ENCODE results near the gene TIMM29. TPM values are rescaled to one million over a fixed set of nuclear protein-coding genes. Genes with fewer than 3 reads are reported as not detected.
"Not testable (repeated sequence)": the region's sequence is repeated elsewhere in the genome, so short reads cannot be mapped to it uniquely, and the experiment has no call there.

The TIMM29 gene
- total RNA-seq, 1 experiment from 2014 or later: 30.4 TPM

DNA sequence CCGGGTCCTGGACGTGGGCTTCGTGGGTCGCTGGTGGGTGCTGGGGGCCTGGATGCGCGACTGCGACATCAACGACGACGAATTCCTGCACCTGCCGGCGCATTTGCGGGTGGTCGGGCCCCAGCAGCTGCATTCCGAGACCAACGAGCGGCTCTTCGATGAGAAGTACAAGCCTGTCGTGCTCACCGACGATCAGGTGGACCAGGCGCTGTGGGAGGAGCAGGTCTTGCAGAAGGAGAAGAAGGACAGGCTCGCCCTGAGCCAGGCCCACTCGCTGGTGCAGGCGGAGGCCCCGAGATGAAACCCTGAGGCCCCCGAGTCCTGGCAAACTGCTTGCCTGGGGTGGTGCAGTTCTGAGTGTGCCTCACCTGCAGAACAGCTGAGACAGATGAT, 787 bp downstream of the TIMM29 start:
- Mint-ChIP-seq H3K4me3 (ENCODE audit: unreplicated experiment) (peak overlapping the region; percentile 92), H3K36me3 (ENCODE audit: insufficient read depth, unreplicated experiment) (peaks cover 79% of the 10 kb centered on the region), H3K4me1 (ENCODE audit: low read depth, unreplicated experiment) (peaks cover 6% of the 10 kb centered on the region), H3K27ac (ENCODE audit: unreplicated experiment) (no peak overlapping the region), H3K9me3 (ENCODE audit: unreplicated experiment) (no peaks in the 10 kb centered on the region), H3K27me3 (ENCODE audit: insufficient read depth, unreplicated experiment) (no peaks in the 10 kb centered on the region)
- Histone ChIP-seq H3K27me3 (replicated peaks; ENCODE audit: control insufficient read depth, insufficient read depth, low read length) (no peaks in the 10 kb centered on the region), H3K36me3 (ENCODE audit: control insufficient read depth, insufficient read depth, low read length) (no peaks in the 10 kb centered on the region), H3K9me3 (no peaks in the 10 kb centered on the region), H3K4me3 (ENCODE audit: low read depth, low read length) (peak overlapping the region; percentile 99), H3K4me1 (peaks cover 7% of the 10 kb centered on the region; the same call in 1 of the 2 replicates)
- ChIA-PET POLR2A (no interaction called here), CTCF (no interaction called here)
- TF ChIP-seq, protein P1, sequence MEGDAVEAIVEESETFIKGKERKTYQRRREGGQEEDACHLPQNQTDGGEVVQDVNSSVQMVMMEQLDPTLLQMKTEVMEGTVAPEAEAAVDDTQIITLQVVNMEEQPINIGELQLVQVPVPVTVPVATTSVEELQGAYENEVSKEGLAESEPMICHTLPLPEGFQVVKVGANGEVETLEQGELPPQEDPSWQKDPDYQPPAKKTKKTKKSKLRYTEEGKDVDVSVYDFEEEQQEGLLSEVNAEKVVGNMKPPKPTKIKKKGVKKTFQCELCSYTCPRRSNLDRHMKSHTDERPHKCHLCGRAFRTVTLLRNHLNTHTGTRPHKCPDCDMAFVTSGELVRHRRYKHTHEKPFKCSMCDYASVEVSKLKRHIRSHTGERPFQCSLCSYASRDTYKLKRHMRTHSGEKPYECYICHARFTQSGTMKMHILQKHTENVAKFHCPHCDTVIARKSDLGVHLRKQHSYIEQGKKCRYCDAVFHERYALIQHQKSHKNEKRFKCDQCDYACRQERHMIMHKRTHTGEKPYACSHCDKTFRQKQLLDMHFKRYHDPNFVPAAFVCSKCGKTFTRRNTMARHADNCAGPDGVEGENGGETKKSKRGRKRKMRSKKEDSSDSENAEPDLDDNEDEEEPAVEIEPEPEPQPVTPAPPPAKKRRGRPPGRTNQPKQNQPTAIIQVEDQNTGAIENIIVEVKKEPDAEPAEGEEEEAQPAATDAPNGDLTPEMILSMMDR (IDR thresholded peaks at IDR 0.05; ENCODE audit: insufficient read depth in 1 of 2, low read depth in 1 of 2, low read length in 1 of 2, severe bottlenecking in 1 of 2, unreplicated experiment in 1 of 2): no peak
- peak in 1 of 2 experiments; percentile 46 for DNase-seq
- intact Hi-C loops (cut with micrococcal nuclease; ENCODE audit: unreplicated experiment): no loop called here
- BruUV-seq (replicated peaks): no TSS peak

DNA sequence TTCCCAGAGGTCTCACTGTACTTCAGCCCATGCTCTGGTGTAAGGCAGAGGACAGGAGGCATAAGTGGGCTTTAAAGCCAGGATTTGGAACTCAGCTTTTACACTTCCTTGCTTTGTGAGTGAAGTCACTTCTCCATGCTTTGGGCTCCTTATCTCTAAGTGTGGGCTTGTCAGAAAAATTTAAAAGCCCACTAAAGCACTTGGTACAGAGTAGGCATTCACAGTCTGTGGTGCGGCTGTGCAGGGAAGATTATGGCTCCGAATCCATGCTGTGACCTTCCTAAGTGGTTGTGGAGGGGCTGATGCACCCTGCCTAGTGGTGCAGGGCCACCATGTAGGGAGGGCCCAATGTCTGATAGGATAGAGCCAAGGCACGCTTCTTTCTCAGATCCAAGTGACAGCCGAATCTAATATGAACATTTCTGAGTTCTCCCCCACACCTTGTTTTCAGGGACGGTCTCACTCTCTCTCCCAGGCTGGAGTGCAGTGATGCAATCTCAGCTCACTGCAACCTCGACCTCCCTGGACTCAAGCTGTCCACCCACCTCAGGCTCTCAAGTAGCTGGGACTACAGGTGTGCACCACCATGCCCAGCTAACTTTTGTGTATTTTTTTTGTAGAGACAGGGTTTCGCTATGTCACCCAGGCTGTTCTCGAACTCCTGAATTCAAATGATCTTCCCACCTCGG, 6.9 kb downstream of the TIMM29 start:
- TF ChIP-seq, protein P1 (IDR thresholded peaks at IDR 0.05; ENCODE audit: insufficient read depth in 1 of 2, low read depth in 1 of 2, low read length in 1 of 2, severe bottlenecking in 1 of 2, unreplicated experiment in 1 of 2): no peak
- intact Hi-C loops (cut with micrococcal nuclease; ENCODE audit: unreplicated experiment): loop anchor here (1.0 to 5.0 kb wide), 3 partner anchors 76 to 202 kb away; no protein-coding TSS in a partner anchor
- H3K4me3 Mint-ChIP-seq (ENCODE audit: unreplicated experiment): no peak overlapping the region
- Histone ChIP-seq H3K4me3 (ENCODE audit: low read depth, low read length) (no peak overlapping the region), H3K9me3 (no peaks in the 10 kb centered on the region), H3K4me1 (peaks cover 24% of the 10 kb centered on the region), H3K27me3 (replicated peaks; ENCODE audit: control insufficient read depth, insufficient read depth, low read length) (no peaks in the 10 kb centered on the region), H3K36me3 (ENCODE audit: control insufficient read depth, insufficient read depth, low read length) (no peaks in the 10 kb centered on the region)
- H3K9me3 Mint-ChIP-seq (ENCODE audit: unreplicated experiment): no peaks in the 10 kb centered on the region
- no peak for DNase-seq
- POLR2A ChIA-PET: no interaction called here
- CTCF ChIA-PET: interaction anchor here (1.3 to 1.4 kb wide), 3 partner anchors 8 to 191 kb away, joined by 4 to 7 read pairs (median 4); no protein-coding TSS in a partner anchor
- H3K27ac Mint-ChIP-seq (ENCODE audit: unreplicated experiment): no peak overlapping the region
- H3K27me3 Mint-ChIP-seq (ENCODE audit: insufficient read depth, unreplicated experiment): no peaks in the 10 kb centered on the region
- peaks cover under 1% of the 10 kb centered on the region for H3K4me1 Mint-ChIP-seq (ENCODE audit: low read depth, unreplicated experiment)
- BruUV-seq (replicated peaks): no TSS peak
- H3K36me3 Mint-ChIP-seq (ENCODE audit: insufficient read depth, unreplicated experiment): peaks cover 45% of the 10 kb centered on the region

DNA sequence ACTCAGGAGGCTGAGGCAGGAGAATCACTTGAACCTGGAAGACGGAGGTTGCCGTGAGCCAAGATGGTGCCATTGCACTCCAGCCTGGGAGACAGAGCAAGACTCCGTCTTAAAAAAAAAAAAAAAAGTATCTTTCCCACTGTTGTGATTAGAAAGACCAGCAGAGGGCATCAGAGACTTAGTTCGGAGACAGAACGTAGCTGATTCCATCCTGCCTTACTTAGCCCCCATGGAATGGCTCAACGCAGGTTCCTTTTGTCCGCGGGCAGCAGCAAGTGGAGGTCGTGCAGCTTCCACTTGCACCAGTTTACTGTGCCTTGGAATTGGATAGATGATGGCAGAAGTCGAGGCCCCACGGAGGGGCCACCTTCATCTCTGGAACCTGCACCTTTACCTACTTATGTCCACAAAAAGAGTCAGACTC, 8.1 kb downstream of the TIMM29 start:
- BruUV-seq (replicated peaks): no TSS peak
- peak; percentile 75 to 80 for DNase-seq
- Histone ChIP-seq H3K36me3 (ENCODE audit: control insufficient read depth, insufficient read depth, low read length) (no peaks in the 10 kb centered on the region), H3K9me3 (no peaks in the 10 kb centered on the region), H3K4me3 (ENCODE audit: low read depth, low read length) (no peak overlapping the region), H3K4me1 (peaks cover 28% of the 10 kb centered on the region), H3K27me3 (replicated peaks; ENCODE audit: control insufficient read depth, insufficient read depth, low read length) (no peaks in the 10 kb centered on the region)
- no peaks in the 10 kb centered on the region for H3K27me3 Mint-ChIP-seq (ENCODE audit: insufficient read depth, unreplicated experiment)
- ChIA-PET CTCF (interaction anchor here (0.7 to 1.4 kb wide), 9 partner anchors 9 to 445 kb away, joined by 4 to 11 read pairs (median 6); partner anchors contain the start of gene CARM1), POLR2A (interaction anchor here (0.6 kb wide), 1 partner anchor 23 kb away, joined by 5 read pairs; no protein-coding TSS in a partner anchor)
- peak overlapping the region; percentile 49 for H3K4me3 Mint-ChIP-seq (ENCODE audit: unreplicated experiment)
- H3K4me1 Mint-ChIP-seq (ENCODE audit: low read depth, unreplicated experiment): peaks cover 7% of the 10 kb centered on the region
- peak overlapping the region; percentile 57 for H3K27ac Mint-ChIP-seq (ENCODE audit: unreplicated experiment)
- H3K36me3 Mint-ChIP-seq (ENCODE audit: insufficient read depth, unreplicated experiment): peaks cover 35% of the 10 kb centered on the region
- no peaks in the 10 kb centered on the region for H3K9me3 Mint-ChIP-seq (ENCODE audit: unreplicated experiment)
- TF ChIP-seq, protein P1 (IDR thresholded peaks at IDR 0.05; ENCODE audit: insufficient read depth in 1 of 2, low read depth in 1 of 2, low read length in 1 of 2, severe bottlenecking in 1 of 2, unreplicated experiment in 1 of 2): peak; percentile 71 to 76
- intact Hi-C loops (cut with micrococcal nuclease; ENCODE audit: unreplicated experiment): loop anchor here (1.0 to 5.0 kb wide), 3 partner anchors 75 to 201 kb away; no protein-coding TSS in a partner anchor

DNA sequence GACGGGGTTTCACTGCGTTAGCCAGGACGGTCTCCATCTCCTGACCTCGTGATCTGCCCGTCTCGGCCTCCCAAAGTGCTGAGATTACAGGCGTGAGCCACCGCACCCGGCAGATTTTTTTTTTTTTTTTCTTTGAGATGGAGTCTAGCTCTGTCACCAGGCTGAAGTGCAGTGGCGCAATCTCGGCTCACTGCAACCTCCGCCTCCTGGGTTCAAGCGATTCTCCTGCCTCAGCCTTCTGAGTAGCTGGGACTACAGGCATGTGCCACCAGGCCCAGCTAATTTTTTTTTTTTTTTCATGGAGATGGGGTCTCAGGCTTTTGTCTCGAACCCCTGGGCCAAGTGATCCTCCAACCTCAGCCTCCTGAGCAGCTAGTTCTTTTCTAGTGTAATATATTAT, 13.0 kb downstream of the TIMM29 start:
- peaks cover 34% of the 10 kb centered on the region for H3K4me1 ChIP-seq
- H3K27me3 Mint-ChIP-seq (ENCODE audit: insufficient read depth, unreplicated experiment); H3K27ac Mint-ChIP-seq (ENCODE audit: unreplicated experiment); BruUV-seq (replicated peaks); H3K9me3 Mint-ChIP-seq (ENCODE audit: unreplicated experiment); DNase-seq; H3K4me3 Mint-ChIP-seq (ENCODE audit: unreplicated experiment); H3K4me3 ChIP-seq (ENCODE audit: low read depth, low read length); H3K27me3 ChIP-seq (replicated peaks; ENCODE audit: control insufficient read depth, insufficient read depth, low read length); H3K4me1 Mint-ChIP-seq (ENCODE audit: low read depth, unreplicated experiment); H3K36me3 ChIP-seq (ENCODE audit: control insufficient read depth, insufficient read depth, low read length); H3K9me3 ChIP-seq: not testable (repeated sequence)
- CTCF ChIA-PET: interaction anchor here (0.6 to 2.1 kb wide), 11 partner anchors 10 to 538 kb away, joined by 3 to 9 read pairs (median 5); partner anchors contain the start of genes CDC37 and SMARCA4
- POLR2A ChIA-PET: interaction anchor here (0.7 to 1.3 kb wide), 2 partner anchors 19 to 442 kb away, joined by 4 read pairs; partner anchors contain the start of gene SMARCA4
- intact Hi-C loops (cut with micrococcal nuclease; ENCODE audit: unreplicated experiment): loop anchor here (2.0 kb wide), 1 partner anchor 69 kb away; no protein-coding TSS in a partner anchor
- peaks cover 11% of the 10 kb centered on the region for H3K36me3 Mint-ChIP-seq (ENCODE audit: insufficient read depth, unreplicated experiment)
